Vagina (tissue), 2 donors: ENCODE results near the gene TAX1BP3. TPM values are rescaled to one million over a fixed set of nuclear protein-coding genes. Genes with fewer than 3 reads are reported as not detected.

Source experiments
- DNase-seq, 2 donors: peaks; one replicate each; pipeline ENCODE4 v3.0.0-alpha.2; 2017; ENCODE audit errors: extremely low spot score in 2 of 2
- H3K27ac ChIP-seq: fragments of 200-600 bp; sonication (generic); one replicate; pipeline ENCODE4 v1.5.1; 2019
- H3K27me3 ChIP-seq: fragments of 200-600 bp; sonication (generic); one replicate; pipeline ENCODE4 v1.5.1; 2019
- H3K36me3 ChIP-seq, 2 donors: fragments of 200-600 bp; sonication (generic); one replicate each; pipeline ENCODE4 v1.5.1; 2017 to 2019
- H3K4me1 ChIP-seq: fragments of 200-600 bp; sonication (generic); one replicate; pipeline ENCODE4 v1.5.1; 2019
- H3K4me3 ChIP-seq, 2 donors: fragments of 200-600 bp; sonication (generic); 1 replicate in 1 of 2; 2 replicates in 1 of 2; pipeline ENCODE4 v1.5.1; 2016 to 2019
- H3K9me3 ChIP-seq: fragments of 200-600 bp; sonication (generic); one replicate; pipeline ENCODE4 v1.5.1; 2019
- CTCF ChIP-seq, 3 experiments: fragments of 450-650 bp in 2 of 3; fragments of 200-600 bp in 1 of 3; sonication (generic) in 1 of 3; IDR thresholded peaks; one replicate each; pipeline ENCODE4 v1.5.1; 2017 to 2019; ENCODE audit warnings: antibody characterized with exemption in 3 of 3, mild to moderate bottlenecking in 2 of 3, moderate library complexity in 2 of 3
- POLR2A ChIP-seq, 2 donors: fragments of 450-650 bp; IDR thresholded peaks; one replicate each; pipeline ENCODE4 v1.6.1; 2017; ENCODE audit warnings: antibody characterized with exemption in 2 of 2, mild to moderate bottlenecking in 2 of 2, moderate library complexity in 2 of 2
- POLR2AphosphoS5 ChIP-seq, 2 donors: sonication (generic); formaldehyde crosslinking; IDR thresholded peaks; one replicate each; pipeline ENCODE4 v1.9.0; 2017; ENCODE audit warnings: antibody characterized with exemption in 2 of 2, mild to moderate bottlenecking in 2 of 2, low read depth in 1 of 2; ENCODE audit not compliant: insufficient read depth in 1 of 2
- intact Hi-C: fragments of 100-400 bp; cut with DNase I; formaldehyde crosslinking; loops from one replicate; pipeline ENCODE4 v1.15.1; 2023
- total RNA-seq: library from RNA; depleted of rRNA; stranded (reverse); fragments of >200 nt; gene quantifications from one replicate; pipeline ENCODE4 v1.2.3, GENCODE V29; 2016

TAX1BP3 gene
- total RNA-seq, 1 donor from 2014 or later, result 78.1 TPM

GRCh38 chr17:3632287-3632686 lies 36.1 kb downstream of the TAX1BP3 start:
- intact Hi-C loops, result no loop called here
- Histone ChIP-seq H3K4me1 (peaks cover 41% of the 10 kb centered on the region), H3K27ac (no peak overlapping the region), H3K36me3 (peaks cover 0 to 31% of the 10 kb centered on the region in 2 donors), H3K27me3 (no peaks in the 10 kb centered on the region), H3K9me3 (no peaks in the 10 kb centered on the region), H3K4me3 (no peak overlapping the region)
- no peak for DNase-seq
- TF ChIP-seq CTCF (IDR thresholded peaks at IDR 0.05), result no peak
- no peak for TF ChIP-seq POLR2AphosphoS5 (IDR thresholded peaks at IDR 0.05; ENCODE audit: insufficient read depth in 1 of 2, low read depth in 1 of 2)
- no peak for TF ChIP-seq POLR2A (IDR thresholded peaks at IDR 0.05)

GRCh38 chr17:3630781-3631180 lies 37.6 kb downstream of the TAX1BP3 start:
- peaks cover 0 to 33% of the 10 kb centered on the region in 2 donors for H3K36me3 ChIP-seq
- no peak for DNase-seq
- no peaks in the 10 kb centered on the region for H3K9me3 ChIP-seq
- H3K4me1 ChIP-seq, result peaks cover 36% of the 10 kb centered on the region
- no peak overlapping the region for H3K4me3 ChIP-seq
- TF ChIP-seq POLR2AphosphoS5 (IDR thresholded peaks at IDR 0.05; ENCODE audit: insufficient read depth in 1 of 2, low read depth in 1 of 2) (no peak), CTCF (IDR thresholded peaks at IDR 0.05) (no peak), POLR2A (IDR thresholded peaks at IDR 0.05) (no peak)
- H3K27ac ChIP-seq, result no peak overlapping the region
- intact Hi-C loops, result no loop called here
- no peaks in the 10 kb centered on the region for H3K27me3 ChIP-seq

- peaks cover 0 to 60% of the 10 kb centered on the region in 2 donors for H3K36me3 ChIP-seq
- H3K27ac ChIP-seq, result peak overlapping the region; percentile 54
- H3K4me1 ChIP-seq, result peaks cover 15% of the 10 kb centered on the region
- H3K4me3 ChIP-seq, result no peak overlapping the region
- TF ChIP-seq POLR2AphosphoS5 (IDR thresholded peaks at IDR 0.05; ENCODE audit: insufficient read depth in 1 of 2, low read depth in 1 of 2) (no peak), CTCF (IDR thresholded peaks at IDR 0.05) (no peak), POLR2A (IDR thresholded peaks at IDR 0.05) (no peak)
- no peaks in the 10 kb centered on the region for H3K9me3 ChIP-seq
- DNase-seq, result no peak
- no peaks in the 10 kb centered on the region for H3K27me3 ChIP-seq
- intact Hi-C loops, result no loop called here
Observed at GRCh38 chr17:3627769-3628167, 40.6 kb downstream of the TAX1BP3 start.

GRCh38 chr17:3626831-3627768 lies 41.3 kb downstream of the TAX1BP3 start:
- intact Hi-C loops, result no loop called here
- Histone ChIP-seq H3K4me1 (peaks cover 11% of the 10 kb centered on the region), H3K4me3 (no peak overlapping the region), H3K36me3 (peaks cover 0 to 65% of the 10 kb centered on the region in 2 donors), H3K9me3 (no peaks in the 10 kb centered on the region), H3K27ac (peak overlapping the region; percentile 54), H3K27me3 (no peaks in the 10 kb centered on the region)
- DNase-seq, result no peak
- TF ChIP-seq CTCF (IDR thresholded peaks at IDR 0.05) (no peak), POLR2A (IDR thresholded peaks at IDR 0.05) (no peak), POLR2AphosphoS5 (IDR thresholded peaks at IDR 0.05; ENCODE audit: insufficient read depth in 1 of 2, low read depth in 1 of 2) (no peak)
